SK-N-SH (cell line): ENCODE measurements around the gene OCA2. TPM values are rescaled to one million over a fixed set of nuclear protein-coding genes. Genes with fewer than 3 reads are reported as not detected.

Source experiments
- CTCF ChIA-PET: fragments of 300-600, 350-600 bp; formaldehyde crosslinking; extraction: SDS; loops from one replicate; lab custom pipeline; 2021; lab: Yijun Ruan, JAX
- POLR2A ChIA-PET: fragments of 350-600 bp; sonication (Branson Sonifier 250); formaldehyde crosslinking; extraction: SDS; loops from one replicate; lab custom pipeline; 2020; ENCODE audit warnings: antibody characterized with exemption, inconsistent platforms; lab: Yijun Ruan, JAX
- DNase-seq: peaks from one replicate; pipeline ENCODE4 v3.0.0; 2012
- H2AFZ ChIP-seq: fragments of 200-600 bp; sonication (generic); 2 replicates; pipeline ENCODE4 v1.8.1; 2016; ENCODE audit warnings: antibody characterized with exemption, mild to moderate bottlenecking, low read depth
- H3F3A ChIP-seq: fragments of 200-600 bp; sonication (generic); replicated peaks from 2 replicates; pipeline ENCODE3; 2016; ENCODE audit warnings: antibody characterized with exemption, mild to moderate bottlenecking; ENCODE audit not compliant: insufficient read depth
- H3K27ac ChIP-seq, 2 experiments: fragments of 200-500 bp in 1 of 2; fragments of 200-600 bp in 1 of 2; sonication (Bioruptor generic) in 1 of 2; sonication (generic), shearing (Covaris generic) in 1 of 2; 2 replicates each; pipeline versions ENCODE4 v1.5.1 to v1.6.1; 2014 to 2016; ENCODE audit warnings: low read depth in 2 of 2, inconsistent platforms in 1 of 2, low read length in 1 of 2, mild to moderate bottlenecking in 1 of 2, mixed read lengths in 1 of 2
- H3K27me3 ChIP-seq: fragments of 200-600 bp; sonication (generic), shearing (Covaris generic); 2 replicates; pipeline ENCODE4 v1.6.1; 2016; ENCODE audit warnings: mixed run types; ENCODE audit not compliant: insufficient read depth
- H3K36me3 ChIP-seq, 2 experiments: fragments of 200-500 bp in 1 of 2; fragments of 200-600 bp in 1 of 2; sonication (Bioruptor generic) in 1 of 2; sonication (generic) in 1 of 2; replicated peaks in 1 of 2; 2 replicates each; pipeline versions ENCODE3 to v1.5.1; 2014 to 2016; ENCODE audit warnings: low read length in 1 of 2, mild to moderate bottlenecking in 1 of 2; ENCODE audit not compliant: insufficient read depth in 2 of 2, control insufficient read depth in 1 of 2
- H3K4me1 ChIP-seq, 2 experiments: fragments of 200-500 bp in 1 of 2; fragments of 200-600 bp in 1 of 2; sonication (Bioruptor generic) in 1 of 2; sonication (generic), shearing (Covaris generic) in 1 of 2; 2 replicates each; pipeline versions ENCODE4 v1.5.1 to v1.6.1; 2014 to 2016; ENCODE audit warnings: low read depth in 1 of 2, low read length in 1 of 2, mixed run types in 1 of 2; ENCODE audit not compliant: insufficient read depth in 2 of 2, control insufficient read depth in 1 of 2
- H3K4me2 ChIP-seq: fragments of 200-600 bp; sonication (generic), shearing (Covaris generic); 2 replicates; pipeline ENCODE4 v1.6.1; 2017; ENCODE audit warnings: mixed run types
- H3K4me3 ChIP-seq, 2 experiments: fragments of 200-500 bp in 1 of 2; fragments of 200-600 bp in 1 of 2; sonication (Bioruptor generic) in 1 of 2; sonication (generic), shearing (Covaris generic) in 1 of 2; 2 replicates each; pipeline versions ENCODE4 v1.5.1 to v1.8.1; 2014 to 2016; ENCODE audit warnings: low read depth in 2 of 2, inconsistent platforms in 1 of 2, low read length in 1 of 2, mild to moderate bottlenecking in 1 of 2, mixed read lengths in 1 of 2, moderate library complexity in 1 of 2
- H3K79me2 ChIP-seq: fragments of 200-600 bp; sonication (generic); 2 replicates; pipeline ENCODE4 v1.8.1; 2017; ENCODE audit warnings: mild to moderate bottlenecking; ENCODE audit not compliant: insufficient read depth
- H3K9ac ChIP-seq: fragments of 200-600 bp; sonication (generic); 2 replicates; pipeline ENCODE4 v1.6.1; 2017; ENCODE audit warnings: mixed run types
- H3K9me2 ChIP-seq: fragments of 200-600 bp; sonication (generic); 2 replicates; pipeline ENCODE4 v1.6.1; 2017; ENCODE audit warnings: mixed run types
- H3K9me3 ChIP-seq: fragments of 200-600 bp; sonication (generic); 2 replicates; pipeline ENCODE4 v1.6.1; 2017; ENCODE audit warnings: mixed run types, mild to moderate bottlenecking, moderate library complexity
- H4K20me1 ChIP-seq: fragments of 200-600 bp; sonication (generic); 2 replicates; pipeline ENCODE4 v1.6.1; 2017; ENCODE audit warnings: mild to moderate bottlenecking, mixed run types; ENCODE audit not compliant: insufficient read depth
- CHD2 ChIP-seq: fragments of 150-350 bp; IDR thresholded peaks from 2 replicates; pipeline ENCODE4 v1.6.1; 2018; ENCODE audit warnings: low read length; ENCODE audit not compliant: partially characterized antibody
- CTCF ChIP-seq: fragments of 200-600 bp; sonication (generic); IDR thresholded peaks from 2 replicates; pipeline ENCODE4 v1.6.1; 2017; ENCODE audit warnings: antibody characterized with exemption, mild to moderate bottlenecking, moderate library complexity
- EP300 ChIP-seq, 2 experiments: IDR thresholded peaks; 2 replicates each; pipeline versions ENCODE4 v1.4.0 to v1.6.1; 2012; ENCODE audit warnings: borderline replicate concordance in 1 of 2, low read depth in 1 of 2, low read length in 1 of 2
- EZH2phosphoT487 ChIP-seq: fragments of 200-600 bp; sonication (generic); IDR thresholded peaks from 2 replicates; pipeline ENCODE4 v1.6.1; 2017; ENCODE audit warnings: low read depth, mixed run types, mild to moderate bottlenecking, antibody characterized with exemption, moderate library complexity, borderline replicate concordance
- FOSL2 ChIP-seq: IDR thresholded peaks from 2 replicates; pipeline ENCODE4 v1.4.0; 2012; ENCODE audit warnings: low read depth, mild to moderate bottlenecking, moderate library complexity, borderline replicate concordance
- GABPA ChIP-seq: IDR thresholded peaks from 2 replicates; pipeline ENCODE4 v1.4.0; 2012; ENCODE audit warnings: low read depth, mild to moderate bottlenecking
- GATA2 ChIP-seq: sonication (generic); formaldehyde crosslinking; IDR thresholded peaks from 2 replicates; pipeline ENCODE4 v1.5.0; 2020; ENCODE audit warnings: mild to moderate bottlenecking, missing genetic modification reagents
- IRF3 ChIP-seq: fragments of 150-350 bp; IDR thresholded peaks from 2 replicates; pipeline ENCODE4 v1.6.1; 2016; ENCODE audit warnings: mild to moderate bottlenecking, low read depth, low read length
- MAX ChIP-seq: IDR thresholded peaks from 2 replicates; pipeline ENCODE4 v1.4.0; 2012; ENCODE audit warnings: low read depth
- MXI1 ChIP-seq: IDR thresholded peaks from 2 replicates; pipeline ENCODE4 v1.6.1; 2012; ENCODE audit warnings: mild to moderate bottlenecking, low read depth, low read length, improper control_type of control experiment
- RAD21 ChIP-seq: IDR thresholded peaks from 2 replicates; pipeline ENCODE4 v1.6.1; 2012; ENCODE audit warnings: mild to moderate bottlenecking, low read length
- RXRA ChIP-seq: IDR thresholded peaks from 2 replicates; pipeline ENCODE4 v1.4.0; 2012; ENCODE audit warnings: low read depth, mild to moderate bottlenecking, borderline replicate concordance
- SIN3A ChIP-seq: IDR thresholded peaks from 2 replicates; pipeline ENCODE4 v1.6.1; 2012; ENCODE audit warnings: low read depth, mild to moderate bottlenecking, low read length, moderate library complexity, borderline replicate concordance
- TAF1 ChIP-seq: IDR thresholded peaks from 2 replicates; pipeline ENCODE4 v1.6.1; 2012; ENCODE audit warnings: low read depth, mild to moderate bottlenecking, low read length, moderate library complexity, borderline replicate concordance
- YY1 ChIP-seq: IDR thresholded peaks from 2 replicates; pipeline ENCODE4 v1.4.0; 2012; ENCODE audit warnings: low read depth, mild to moderate bottlenecking
- ZBTB33 ChIP-seq: IDR thresholded peaks from 2 replicates; pipeline ENCODE4 v1.4.0; 2012; ENCODE audit warnings: low read depth, borderline replicate concordance
- WGBS: methylation state at CpG from one replicate; pipeline ENCODE4 v1.1.6; 2017; ENCODE audit warnings: low lambda C conversion rate; 5-methylcytosine and 5-hydroxymethylcytosine counted together
- polyA plus RNA-seq, 3 experiments: library from polyadenylated mRNA; depleted of rRNA; stranded (reverse); fragments of >200 nt; gene quantifications; 2 replicates each; pipeline ENCODE4 v1.2.3, GENCODE V29; 2012

OCA2 gene
- polyA plus RNA-seq, 1 of the 3 experiments (the other 2 are of a cell fraction), result 0.16 TPM

GRCh38 chr15:27906802-27907201 is 192.3 kb downstream of the OCA2 start (continued):
- no peak for TF ChIP-seq ZBTB33
- no peak for TF ChIP-seq GATA2 (CRISPR knock-in tag)
- TF ChIP-seq CHD2, result no peak

- Histone ChIP-seq H3K36me3 (peaks cover 0 to 4% of the 10 kb centered on the region in 2 experiments), H3K4me3 (no peak overlapping the region), H3F3A (no peaks in the 10 kb centered on the region), H4K20me1 (no peaks in the 10 kb centered on the region), H3K9me3 (peaks cover 4% of the 10 kb centered on the region; the same call in 1 of the 2 replicates), H3K79me2 (no peaks in the 10 kb centered on the region), H3K27me3 (no peaks in the 10 kb centered on the region), H3K4me2 (no peak overlapping the region), H3K9me2 (no peaks in the 10 kb centered on the region), H2AFZ (no peak overlapping the region), H3K9ac (no peak overlapping the region), H3K4me1 (no peaks in the 10 kb centered on the region), H3K27ac (no peak overlapping the region)
- WGBS, result 53% methylated on average over 9 of the region's 9 CpGs
- ChIA-PET POLR2A (no interaction called here), CTCF (interaction anchor here (0.5 kb wide), 1 partner anchor 9 kb away, joined by 3 read pairs; no protein-coding TSS in a partner anchor)
- DNase-seq, result no peak
- TF ChIP-seq RXRA (no peak), CTCF (no peak), MXI1 (no peak), IRF3 (no peak), FOSL2 (no peak), EZH2phosphoT487 (no peak), SIN3A (no peak), RAD21 (no peak), YY1 (no peak), GABPA (no peak), MAX (no peak), TAF1 (no peak), EP300 (IDR thresholded peaks at IDR 0.05; ENCODE audit: borderline replicate concordance in 1 of 2, low read depth in 1 of 2, low read length in 1 of 2) (no peak)
Observed at GRCh38 chr15:27903405-27903804, 195.7 kb downstream of the OCA2 start.
